ENCODE measurements around the gene NUP58.
"Not testable (repeated sequence)": the region's sequence is repeated elsewhere in the genome, so short reads cannot be mapped to it uniquely, and the experiment has no call there.

The NUP58 gene

GRCh38 chr13:25295701-25296100, 5.7 kb upstream of the NUP58 start:
- TF ChIP-seq CTCF (IDR thresholded peaks at IDR 0.05; ENCODE audit: control insufficient read depth, insufficient read depth, low read depth, low read length, missing control alignments) = no peak
- DNase-seq (ENCODE audit: low read depth) = no peak
- no peak overlapping the region for H3K4me3 ChIP-seq (ENCODE audit: control insufficient read depth, low read depth, low read length)

DNA sequence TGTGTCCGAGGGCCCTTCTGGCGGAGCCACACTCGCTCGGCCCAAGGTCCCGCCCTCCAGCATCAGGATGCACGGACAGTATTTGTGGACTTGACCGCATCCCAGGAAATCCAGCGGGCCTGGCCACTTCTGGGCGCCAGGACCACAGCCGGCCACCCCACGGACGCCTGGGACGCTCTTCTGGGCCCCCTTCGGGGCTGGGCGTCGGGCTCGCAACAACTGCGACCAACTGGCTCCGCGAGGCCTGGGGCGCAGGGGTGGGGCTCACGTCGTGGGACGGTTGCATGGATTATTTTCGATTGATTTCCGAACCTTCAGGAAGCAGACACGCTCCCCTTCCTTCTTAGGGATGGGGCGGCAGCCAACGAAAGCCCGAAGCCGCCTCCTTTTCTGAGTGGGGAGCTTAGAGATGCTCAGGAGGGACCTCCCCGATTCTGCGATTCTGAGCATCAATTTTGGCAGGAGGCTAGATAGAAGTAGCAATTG, 521 bp upstream of the NUP58 start:
- DNase-seq (ENCODE audit: low read depth) = no peak

GRCh38 chr13:25302121-25302520, 696 bp downstream of the NUP58 start:
- TF ChIP-seq CTCF (IDR thresholded peaks at IDR 0.05; ENCODE audit: control insufficient read depth, insufficient read depth, low read depth, low read length, missing control alignments) = no peak
- no peak for DNase-seq (ENCODE audit: low read depth)

More for the DNA sequence above, 521 bp upstream of the NUP58 start:
- peak overlapping the region; percentile 89 for H3K4me3 ChIP-seq (ENCODE audit: control insufficient read depth, low read depth, low read length)
- TF ChIP-seq CTCF (IDR thresholded peaks at IDR 0.05; ENCODE audit: control insufficient read depth, insufficient read depth, low read depth, low read length, missing control alignments) = no peak

GRCh38 chr13:25306671-25307464, 5.4 kb downstream of the NUP58 start:
- TF ChIP-seq CTCF (IDR thresholded peaks at IDR 0.05; ENCODE audit: control insufficient read depth, insufficient read depth, low read depth, low read length, missing control alignments) = no peak
- DNase-seq (ENCODE audit: low read depth) = no peak
- no peak overlapping the region for H3K4me3 ChIP-seq (ENCODE audit: control insufficient read depth, low read depth, low read length)

More at GRCh38 chr13:25302121-25302520, 696 bp downstream of the NUP58 start:
- H3K4me3 ChIP-seq (ENCODE audit: control insufficient read depth, low read depth, low read length) = peak overlapping the region; percentile 89

DNA sequence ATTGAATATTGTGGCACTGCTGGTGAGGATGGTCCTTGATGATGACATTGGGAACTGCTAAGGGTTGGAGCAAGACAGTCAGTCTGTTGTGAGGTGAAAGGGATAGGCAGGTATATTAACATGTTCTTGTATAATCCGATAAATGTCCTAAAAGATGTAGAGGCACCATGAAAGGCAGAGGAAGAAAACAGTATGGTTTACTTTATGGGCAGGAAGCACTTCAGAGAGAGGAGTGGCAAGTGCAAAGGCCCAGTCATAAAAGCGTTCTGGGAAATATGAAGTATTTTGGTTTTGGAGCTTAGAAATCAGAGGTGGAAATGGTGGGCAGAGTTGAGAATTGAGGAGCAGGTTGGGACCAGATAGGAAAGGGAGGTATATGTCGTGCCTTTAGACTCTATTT, 9.5 kb downstream of the NUP58 start:
- H3K4me3 ChIP-seq (ENCODE audit: control insufficient read depth, low read depth, low read length) = no peak overlapping the region

GRCh38 chr13:25318946-25319345, 17.5 kb downstream of the NUP58 start:
- not testable (repeated sequence) for DNase-seq (ENCODE audit: low read depth); H3K4me3 ChIP-seq (ENCODE audit: control insufficient read depth, low read depth, low read length)

More for the DNA sequence above, 9.5 kb downstream of the NUP58 start:
- no peak for DNase-seq (ENCODE audit: low read depth)
- TF ChIP-seq CTCF (IDR thresholded peaks at IDR 0.05; ENCODE audit: control insufficient read depth, insufficient read depth, low read depth, low read length, missing control alignments) = no peak

- DNase-seq (ENCODE audit: low read depth) = no peak
- TF ChIP-seq CTCF (IDR thresholded peaks at IDR 0.05; ENCODE audit: control insufficient read depth, insufficient read depth, low read depth, low read length, missing control alignments) = no peak
- no peak overlapping the region for H3K4me3 ChIP-seq (ENCODE audit: control insufficient read depth, low read depth, low read length)
Measured at GRCh38 chr13:25319771-25320170, 18.3 kb downstream of the NUP58 start.
